HepG2 (cell line): ENCODE data around the gene S100A4. TPM values are rescaled to one million over a fixed set of nuclear protein-coding genes. Genes with fewer than 3 reads are reported as not detected.

Experiments used
- BCL6 ChIP-seq: IDR thresholded peaks from 2 replicates; pipeline ENCODE4 v1.6.1; 2016; ENCODE audit warnings: missing genetic modification reagents, missing compliant biosample characterization
- BHLHE40 ChIP-seq: IDR thresholded peaks from 2 replicates; pipeline ENCODE4 v1.6.1; 2011; ENCODE audit warnings: low read length, improper control_type of control experiment
- ELF3 ChIP-seq: IDR thresholded peaks from 2 replicates; pipeline ENCODE4 v1.6.1; 2016; ENCODE audit warnings: missing genetic modification reagents, missing compliant biosample characterization
- ELF4 ChIP-seq: sonication (generic); formaldehyde crosslinking; IDR thresholded peaks from 2 replicates; pipeline ENCODE4 v1.5.0; 2020; ENCODE audit warnings: missing genetic modification reagents, mild to moderate bottlenecking, moderate library complexity, borderline replicate concordance
- ERF ChIP-seq: IDR thresholded peaks from 2 replicates; pipeline ENCODE4 v1.6.1; 2018; ENCODE audit warnings: missing biosample characterization, missing genetic modification reagents
- FOSL2 ChIP-seq: sonication (generic); formaldehyde crosslinking; IDR thresholded peaks from 2 replicates; pipeline ENCODE4 v1.4.0; 2020; ENCODE audit warnings: missing genetic modification reagents
- GATAD1 ChIP-seq: IDR thresholded peaks from 2 replicates; pipeline ENCODE4 v1.6.1; 2016; ENCODE audit warnings: missing genetic modification reagents, missing compliant biosample characterization
- HMGXB4 ChIP-seq, 2 experiments: sonication (generic) in 1 of 2; formaldehyde crosslinking in 1 of 2; IDR thresholded peaks; 2 replicates each; pipeline versions ENCODE4 v1.4.0 to v1.6.1; 2018 to 2020; ENCODE audit warnings: missing genetic modification reagents in 2 of 2, borderline replicate concordance in 1 of 2, low read depth in 1 of 2, mild to moderate bottlenecking in 1 of 2, missing biosample characterization in 1 of 2
- KAT8 ChIP-seq: IDR thresholded peaks from 2 replicates; pipeline ENCODE4 v1.6.1; 2016; ENCODE audit warnings: missing genetic modification reagents, missing compliant biosample characterization
- KLF16 ChIP-seq, 2 experiments: sonication (generic) in 1 of 2; formaldehyde crosslinking in 1 of 2; IDR thresholded peaks; 2 replicates each; pipeline versions ENCODE4 v1.6.1 to v1.8.0; 2016 to 2023; ENCODE audit warnings: missing genetic modification reagents in 2 of 2, missing compliant biosample characterization in 1 of 2
- NR2F6 ChIP-seq, 2 experiments: IDR thresholded peaks; 2 replicates each; pipeline ENCODE4 v1.6.1; 2016; ENCODE audit warnings: antibody characterized with exemption in 1 of 2, mild to moderate bottlenecking in 1 of 2
- PHF5A ChIP-seq: IDR thresholded peaks from one replicate; pipeline ENCODE4 v1.6.1; 2018; ENCODE audit warnings: low read depth, missing genetic modification reagents; ENCODE audit not compliant: unreplicated experiment
- PRMT3 ChIP-seq: sonication (generic); formaldehyde crosslinking; IDR thresholded peaks from 2 replicates; pipeline ENCODE4 v1.8.1; 2022; ENCODE audit warnings: low read depth, mild to moderate bottlenecking, moderate library complexity, missing genetic modification reagents, borderline replicate concordance
- SALL2 ChIP-seq: sonication (generic); formaldehyde crosslinking; IDR thresholded peaks from 2 replicates; pipeline ENCODE4 v1.8.1; 2023; ENCODE audit warnings: mild to moderate bottlenecking, missing genetic modification reagents, inconsistent platforms
- SIN3B ChIP-seq: fragments of 150-350 bp; IDR thresholded peaks from 2 replicates; pipeline ENCODE4 v1.6.1; 2014; ENCODE audit warnings: low read length
- SMC3 ChIP-seq: IDR thresholded peaks from 2 replicates; pipeline ENCODE4 v1.6.1; 2011; ENCODE audit warnings: low read length, improper control_type of control experiment
- SP4 ChIP-seq: sonication (generic); formaldehyde crosslinking; IDR thresholded peaks from 2 replicates; pipeline ENCODE4 v1.8.1; 2023; ENCODE audit warnings: mild to moderate bottlenecking, missing genetic modification reagents
- STAG1 ChIP-seq: sonication (generic); formaldehyde crosslinking; IDR thresholded peaks from 2 replicates; pipeline ENCODE4 v1.4.0; 2020; ENCODE audit warnings: missing genetic modification reagents
- TEAD3 ChIP-seq: optimal IDR thresholded peaks from 2 replicates; pipeline ENCODE3; 2016; ENCODE audit warnings: borderline replicate concordance
- ZC3H13 ChIP-seq: sonication (generic); formaldehyde crosslinking; IDR thresholded peaks from 2 replicates; pipeline ENCODE4 v1.8.1; 2023; ENCODE audit warnings: mild to moderate bottlenecking, missing genetic modification reagents, moderate library complexity
- ZMAT3 ChIP-seq: sonication (generic); formaldehyde crosslinking; conservative IDR thresholded peaks from 2 replicates; pipeline ENCODE4 v1.7.0; 2021; ENCODE audit warnings: missing genetic modification reagents
- polyA plus RNA-seq, 8 experiments: library from polyadenylated mRNA; depleted of rRNA in 3 of 8; stranded (reverse) in 7 of 8; unstranded in 1 of 8; fragments of >200 nt; fragmentation: Illumina TruSeq in 4 of 8; extraction: Trizol in 4 of 8; gene quantifications; 2 replicates each; pipeline versions ENCODE4 v1.2.1 to v1.2.3, GENCODE V29; 2011 to 2016; ENCODE audit warnings: low read depth in 4 of 8, missing spikeins in 1 of 8, mixed read lengths in 1 of 8; ENCODE audit not compliant: insufficient read depth in 1 of 8
- total RNA-seq, 5 experiments: library from RNA; depleted of rRNA; stranded (reverse); fragments of >200 nt; fragmentation: Illumina TruSeq; extraction: Trizol; gene quantifications; 2 replicates each; pipeline ENCODE4 v1.2.3, GENCODE V29; 2016; ENCODE audit warnings: low read depth in 1 of 5

S100A4 gene
- total and polyA plus RNA-seq, 2 of the 13 experiments (the other 11 are each of a cell fraction or from before 2014, with no cell fraction given), result 12.9 to 20.2 TPM

GRCh38 chr1:153572569-153573015 lies 27.0 kb upstream of the S100A4 start (continued):
- peak; percentile 61 to 85; a peak in 2 of 4 replicates for TF ChIP-seq HMGXB4 (CRISPR knock-in tag; IDR thresholded peaks at IDR 0.05; ENCODE audit: borderline replicate concordance in 1 of 2, low read depth in 1 of 2)
- peak; percentile 24; the same call in 1 of the 2 replicates for TF ChIP-seq GATAD1 (CRISPR knock-in tag)
- peak; percentile 57 for TF ChIP-seq TEAD3 (CRISPR knock-in tag)
- TF ChIP-seq SIN3B, result no peak
- no peak for TF ChIP-seq ZC3H13
- TF ChIP-seq FOSL2 (CRISPR knock-in tag), result peak; percentile 31
- TF ChIP-seq BHLHE40, result peak; percentile 30; the same call in 1 of the 2 replicates
- TF ChIP-seq KLF16 (CRISPR knock-in tag; IDR thresholded peaks at IDR 0.05), result peak in 1 of 2 experiments; percentile 50; a peak in 1 of 4 replicates
- no peak for TF ChIP-seq PHF5A (CRISPR knock-in tag)
- TF ChIP-seq BCL6 (CRISPR knock-in tag), result 0 out of 2 replicates have a peak, but pooled peaks have one; percentile 13
- 0 out of 2 replicates have a peak, but pooled peaks have one; percentile 40 for TF ChIP-seq ERF (CRISPR knock-in tag)
- 0 out of 2 replicates have a peak, but pooled peaks have one; percentile 29 for TF ChIP-seq SALL2
- TF ChIP-seq PRMT3, result no peak
- TF ChIP-seq ELF3 (CRISPR knock-in tag), result peak; percentile 44; the same call in 1 of the 2 replicates
- TF ChIP-seq ZMAT3 (CRISPR knock-in tag), result no peak
- TF ChIP-seq STAG1 (CRISPR knock-in tag), result peak; percentile 96
- TF ChIP-seq SMC3, result peak; percentile 87
- TF ChIP-seq ELF4 (CRISPR knock-in tag), result no peak
- TF ChIP-seq SP4 (CRISPR knock-in tag), result no peak
- TF ChIP-seq NR2F6 (IDR thresholded peaks at IDR 0.05), result no peak
- TF ChIP-seq NR2F6 (CRISPR knock-in tag; IDR thresholded peaks at IDR 0.05), result peak; percentile 15; the same call in 1 of the 2 replicates
- TF ChIP-seq KAT8 (CRISPR knock-in tag), result 0 out of 2 replicates have a peak, but pooled peaks have one; percentile 34
